ENCODE results near the gene U2SURP.
"Not testable (repeated sequence)": the region's sequence is repeated elsewhere in the genome, so short reads cannot be mapped to it uniquely, and the experiment has no call there.

Gene U2SURP

GRCh38 chr3:142976621-142977398 is 24.6 kb upstream of the U2SURP start:
- DNase-seq (ENCODE audit: low read depth in 2 of 2), result no peak

GRCh38 chr3:142977399-142977728 is 24.0 kb upstream of the U2SURP start:
- DNase-seq (ENCODE audit: low read depth in 2 of 2), result no peak

DNA sequence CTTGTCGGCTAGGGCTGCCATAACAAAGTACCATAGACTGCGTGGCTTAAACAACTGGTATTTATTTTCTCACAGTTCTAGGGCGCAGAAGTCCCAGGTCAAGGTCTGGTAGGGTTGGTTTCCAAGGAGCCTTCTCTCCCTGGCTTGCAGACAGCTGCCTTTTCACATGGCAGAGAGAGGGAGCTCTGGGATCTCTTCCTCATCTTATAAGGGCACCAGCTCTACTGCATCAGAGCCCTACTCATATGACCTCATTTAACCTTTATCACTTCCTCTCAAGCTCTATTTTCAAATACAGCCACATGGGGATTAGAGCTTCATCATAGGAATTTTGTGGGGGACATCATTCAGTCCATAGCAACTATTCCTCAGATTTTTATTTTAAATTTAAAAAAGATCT is 20.3 kb upstream of the U2SURP start:
- no peak for DNase-seq (ENCODE audit: low read depth in 2 of 2)

DNA sequence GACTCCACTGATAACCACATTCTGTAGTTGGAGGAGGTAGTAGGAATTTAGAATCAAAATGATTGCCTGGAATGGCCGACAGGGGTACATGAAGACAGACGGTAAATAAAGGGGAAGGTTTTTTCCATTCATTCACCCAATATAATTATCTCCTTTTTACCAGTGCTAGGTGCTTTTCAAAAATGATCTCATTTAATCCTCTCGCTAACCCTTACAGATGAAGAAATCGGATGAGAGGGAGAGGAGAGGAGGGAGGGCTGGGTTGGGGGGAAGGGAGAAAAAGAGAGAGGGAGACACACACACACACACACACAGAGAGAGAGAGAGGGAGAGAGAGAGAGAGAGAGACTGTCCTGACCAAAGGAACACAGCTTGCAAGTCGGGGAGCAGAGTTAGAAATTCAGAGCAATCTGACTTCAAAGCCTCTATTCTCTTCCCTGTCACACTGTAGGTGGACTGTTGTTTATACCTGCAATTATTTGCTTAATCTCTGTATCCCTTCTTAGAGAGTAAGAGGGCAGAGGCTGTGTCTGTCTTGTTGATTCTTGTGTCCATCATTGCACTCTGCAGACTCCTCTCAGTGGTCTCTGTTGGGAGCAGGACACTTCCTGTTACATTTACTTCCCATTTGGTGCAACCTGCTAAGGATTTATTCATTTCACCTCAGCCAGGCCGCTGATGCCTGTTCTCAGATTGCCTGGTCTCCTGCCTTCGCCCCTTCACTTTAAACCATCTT is 19.2 kb upstream of the U2SURP start:
- DNase-seq (ENCODE audit: low read depth in 2 of 2), result no peak

DNA sequence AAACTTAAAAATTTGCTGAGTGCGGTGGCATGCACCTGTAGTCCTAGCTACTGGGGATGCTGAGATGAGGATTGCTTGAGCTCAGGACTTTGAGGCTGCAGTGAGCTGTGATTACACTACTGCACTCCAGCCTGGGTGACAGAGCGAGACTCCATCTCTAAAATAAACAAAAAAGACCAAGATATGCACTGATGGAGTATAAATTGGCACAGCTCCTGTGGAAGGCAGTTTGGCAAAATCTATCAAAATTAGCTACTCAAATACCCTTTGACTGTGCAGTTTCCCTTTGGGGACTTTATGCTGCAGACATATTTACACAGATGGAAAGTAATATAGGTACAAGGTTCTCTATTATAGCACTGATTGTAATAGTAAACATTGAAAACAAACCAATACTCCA is 18.1 kb upstream of the U2SURP start:
- no peak for DNase-seq (ENCODE audit: low read depth in 2 of 2)

- no peak for DNase-seq (ENCODE audit: low read depth in 2 of 2)
These were observed 17.1 kb upstream of the U2SURP start for GRCh38 chr3:142984255-142984654.

- DNase-seq (ENCODE audit: low read depth in 2 of 2), result no peak
These were observed 14.2 kb upstream of the U2SURP start for GRCh38 chr3:142987080-142987700.

DNA sequence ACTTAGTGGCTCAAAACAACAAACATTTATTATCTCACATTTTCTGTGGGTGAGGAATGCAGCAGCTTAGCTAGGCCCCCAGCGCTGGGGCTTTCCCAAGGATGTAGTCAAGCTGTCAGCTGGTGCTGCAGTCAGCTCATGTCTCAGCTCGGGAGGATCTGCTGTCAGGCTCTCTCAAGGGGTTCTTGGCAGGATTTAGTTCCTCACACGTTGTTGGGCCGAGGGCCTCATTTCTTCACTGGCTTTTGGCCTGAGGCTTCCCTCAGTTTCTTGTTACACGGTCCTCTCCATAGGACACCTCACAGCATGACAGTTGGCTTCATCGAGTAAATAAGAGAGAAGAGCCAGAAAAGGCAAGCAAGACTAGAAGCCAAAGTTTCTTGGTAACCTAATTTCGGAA is 13.7 kb upstream of the U2SURP start:
- DNase-seq (ENCODE audit: low read depth in 2 of 2), result no peak

- not testable (repeated sequence) for DNase-seq (ENCODE audit: low read depth in 2 of 2)
These were observed 13.1 kb upstream of the U2SURP start for GRCh38 chr3:142988221-142988620.

DNA sequence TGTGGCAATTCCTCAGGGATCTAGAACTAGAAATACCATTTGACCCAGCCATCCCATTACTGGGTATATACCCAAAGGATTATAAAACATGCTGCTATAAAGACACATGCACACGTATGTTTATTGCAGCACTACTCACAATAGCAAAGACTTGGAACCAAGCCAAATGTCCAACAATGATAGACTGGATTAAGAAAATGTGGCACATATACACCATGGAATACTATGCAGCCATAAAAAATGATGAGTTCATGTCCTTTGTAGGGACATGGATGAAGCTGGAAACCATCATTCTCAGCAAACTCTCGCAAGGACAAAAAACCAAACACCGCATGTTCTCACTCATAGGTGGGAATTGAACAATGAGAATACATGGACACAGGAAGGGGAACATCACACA is 12.5 kb upstream of the U2SURP start:
- DNase-seq (ENCODE audit: low read depth in 2 of 2), result not testable (repeated sequence)

DNA sequence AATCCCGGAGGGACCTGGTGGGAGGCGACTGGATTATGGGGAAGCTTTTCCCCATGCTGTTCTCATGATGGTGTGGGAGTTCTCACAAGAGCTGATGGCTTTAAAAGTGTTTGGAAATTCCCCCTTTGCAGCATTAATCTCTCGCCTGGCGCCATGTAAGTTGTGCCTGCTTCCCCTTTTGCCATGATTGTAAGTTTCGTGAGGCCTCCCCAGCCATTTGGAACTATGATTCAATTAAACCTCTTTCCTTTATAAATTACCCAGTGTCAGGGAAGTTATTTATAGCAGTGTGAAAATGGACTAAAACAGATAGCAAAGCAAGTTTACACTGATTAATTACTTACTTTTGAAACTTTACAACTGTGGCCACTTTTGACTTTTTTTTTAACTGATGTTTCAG is 10.6 kb upstream of the U2SURP start:
- no peak for DNase-seq (ENCODE audit: low read depth in 2 of 2)

DNA sequence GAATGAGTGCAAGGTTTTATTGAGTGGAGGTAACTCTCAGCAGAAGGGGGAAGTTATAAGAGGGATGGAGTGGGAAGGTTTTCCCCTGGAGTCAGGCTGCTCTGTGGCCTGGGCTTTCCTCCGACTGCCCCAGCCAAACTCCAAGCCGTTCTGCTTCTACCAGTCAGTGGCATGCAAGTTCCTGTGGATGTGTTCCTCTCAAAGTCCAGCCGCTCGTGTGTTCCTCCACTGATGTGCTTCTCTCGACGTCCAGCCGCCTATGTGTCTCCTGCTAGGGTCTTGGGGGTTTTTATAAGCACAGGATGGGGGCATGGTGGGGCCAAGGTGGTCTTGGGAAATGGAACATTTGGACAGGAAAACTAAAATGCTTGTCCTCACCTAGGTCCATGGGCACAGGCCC is 9.0 kb upstream of the U2SURP start:
- DNase-seq (ENCODE audit: low read depth in 2 of 2), result no peak

DNA sequence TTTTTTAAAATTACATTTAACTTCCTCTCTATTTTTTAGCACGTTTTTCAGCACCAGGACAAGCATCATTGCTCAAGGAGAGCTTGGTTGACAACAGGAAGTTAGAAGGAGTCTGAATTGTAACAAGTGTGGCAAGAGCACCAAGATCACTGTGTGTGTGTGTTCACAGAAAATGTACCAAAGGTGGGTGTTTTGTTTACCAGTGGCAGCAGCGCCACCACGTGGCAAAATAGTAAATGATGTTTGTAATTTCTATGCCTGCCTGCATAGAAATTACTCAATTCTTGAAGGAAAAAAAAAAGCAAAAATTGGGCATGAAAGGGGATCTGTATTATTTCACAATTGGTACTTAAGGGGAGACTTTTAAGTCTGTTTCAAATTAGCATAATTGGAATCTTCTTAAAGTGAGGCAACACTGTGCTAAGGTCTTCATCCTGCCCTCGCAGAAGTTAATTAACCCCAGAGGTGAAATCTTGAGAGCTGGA is 7.4 kb upstream of the U2SURP start:
- DNase-seq (ENCODE audit: low read depth in 2 of 2), result peak; percentile 36 to 40

- no peak for DNase-seq (ENCODE audit: low read depth in 2 of 2)
These were observed 4.0 kb upstream of the U2SURP start for GRCh38 chr3:142997330-142997729.

DNA sequence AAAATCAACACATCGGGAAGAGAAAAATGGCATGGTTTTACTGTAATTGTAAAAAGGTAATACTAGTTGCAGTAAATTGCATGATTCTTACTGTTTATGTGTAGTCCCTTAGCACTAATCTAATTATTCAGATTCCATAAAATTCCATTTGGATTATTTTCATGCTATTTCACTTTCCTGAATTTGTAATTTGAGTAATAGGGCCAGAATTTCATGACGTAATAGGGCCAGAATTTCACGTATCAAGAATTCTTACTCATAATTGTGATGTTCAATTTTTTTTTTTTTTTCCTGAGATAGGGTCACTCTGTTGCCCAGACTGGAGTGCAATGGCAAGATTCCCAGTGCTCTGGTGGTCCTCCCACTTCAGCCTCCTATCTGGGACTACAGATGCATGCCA is 2.9 kb upstream of the U2SURP start:
- DNase-seq (ENCODE audit: low read depth in 2 of 2), result no peak

DNA sequence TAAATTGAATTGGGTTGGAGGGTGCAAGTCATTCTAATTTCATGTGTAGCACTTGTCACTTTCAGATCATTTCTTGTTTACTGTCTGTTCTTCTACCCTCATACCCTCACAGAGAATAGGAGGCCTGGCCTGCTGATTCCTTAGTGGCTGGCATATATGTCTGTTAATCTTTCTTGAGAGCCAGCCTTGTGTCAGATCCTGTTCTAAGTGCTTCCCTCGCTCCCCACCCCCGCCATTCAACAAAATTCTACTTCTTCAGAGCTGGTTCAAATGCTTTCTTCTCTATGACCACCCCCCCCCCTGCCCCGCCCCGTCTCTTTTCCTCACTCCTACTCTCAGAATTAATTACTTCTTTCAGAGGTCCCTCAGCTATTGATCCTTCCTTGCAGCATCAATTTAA is 1.5 kb upstream of the U2SURP start:
- DNase-seq (ENCODE audit: low read depth in 2 of 2), result no peak

GRCh38 chr3:143000528-143000927 is 842 bp upstream of the U2SURP start:
- DNase-seq (ENCODE audit: low read depth in 2 of 2), result no peak

DNA sequence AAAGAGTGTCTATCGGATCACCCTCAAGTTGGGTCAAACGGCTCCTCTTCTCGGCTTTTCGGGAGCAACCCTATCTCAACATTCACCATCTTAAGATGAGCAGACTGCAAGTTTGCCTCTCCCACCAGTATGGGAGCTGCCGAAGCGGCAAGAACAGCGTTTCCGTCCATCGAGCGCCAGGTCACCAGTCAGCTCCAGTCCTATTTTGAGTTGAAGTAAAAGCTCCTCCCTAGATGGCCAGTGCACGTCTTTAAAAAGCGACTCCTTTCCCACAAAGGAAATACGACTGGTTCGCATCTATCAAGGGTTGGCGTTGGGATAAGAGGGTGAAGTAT is 369 bp upstream of the U2SURP start:
- peak; percentile 11 to 26 for DNase-seq (ENCODE audit: low read depth in 2 of 2)

DNA sequence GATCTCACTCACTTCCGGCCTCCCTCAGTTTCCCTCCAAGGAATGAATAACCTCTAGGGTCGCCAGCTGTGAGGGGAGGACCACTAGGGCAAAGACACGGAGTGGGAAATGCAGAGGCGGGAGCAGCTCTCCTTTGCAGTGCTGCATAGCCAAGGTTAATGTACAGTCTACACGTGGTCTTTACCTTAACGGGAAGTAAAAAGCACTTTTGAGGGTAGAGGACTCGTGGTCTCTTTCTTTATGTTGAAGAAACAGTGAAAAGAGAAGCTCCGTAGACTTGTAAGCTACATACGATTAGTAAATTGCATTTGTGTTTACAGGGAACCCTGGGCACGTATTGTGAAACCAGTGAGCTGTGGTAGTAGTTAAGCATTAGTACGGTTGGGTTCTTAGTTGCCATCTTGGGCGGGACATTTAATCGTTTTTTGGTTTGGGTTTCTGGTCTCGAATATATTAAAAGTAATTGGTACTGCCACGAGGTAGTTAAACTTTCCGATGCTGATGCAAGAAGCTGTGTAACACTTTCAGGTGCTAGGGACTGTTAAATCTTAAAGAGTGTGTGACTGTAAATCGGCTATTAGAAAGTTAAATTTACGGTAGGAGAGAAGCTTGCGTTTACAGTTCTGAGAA is 828 bp downstream of the U2SURP start:
- no peak for DNase-seq (ENCODE audit: low read depth in 2 of 2)

GRCh38 chr3:143002727-143003126 is 1.4 kb downstream of the U2SURP start:
- DNase-seq (ENCODE audit: low read depth in 2 of 2), result no peak

DNA sequence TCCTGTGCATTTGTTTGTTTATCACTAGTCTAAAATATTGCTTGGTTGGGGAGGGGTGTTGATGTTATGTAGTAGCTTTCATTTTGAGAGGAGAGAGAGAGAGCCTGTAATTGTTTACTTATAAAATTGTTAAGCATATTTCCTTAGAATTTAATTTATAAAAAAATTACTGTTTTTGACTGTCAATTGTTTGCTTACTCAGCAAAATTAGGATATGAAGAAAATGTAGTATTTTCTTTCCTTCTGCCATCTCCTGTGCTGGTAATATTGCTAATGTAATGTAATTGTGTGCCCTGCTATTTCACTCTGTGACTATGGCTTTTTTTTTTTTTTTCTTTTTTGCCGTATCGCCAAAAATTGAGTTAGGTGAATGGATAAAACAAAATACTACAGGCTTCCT is 3.5 kb downstream of the U2SURP start:
- no peak for DNase-seq (ENCODE audit: low read depth in 2 of 2)

DNA sequence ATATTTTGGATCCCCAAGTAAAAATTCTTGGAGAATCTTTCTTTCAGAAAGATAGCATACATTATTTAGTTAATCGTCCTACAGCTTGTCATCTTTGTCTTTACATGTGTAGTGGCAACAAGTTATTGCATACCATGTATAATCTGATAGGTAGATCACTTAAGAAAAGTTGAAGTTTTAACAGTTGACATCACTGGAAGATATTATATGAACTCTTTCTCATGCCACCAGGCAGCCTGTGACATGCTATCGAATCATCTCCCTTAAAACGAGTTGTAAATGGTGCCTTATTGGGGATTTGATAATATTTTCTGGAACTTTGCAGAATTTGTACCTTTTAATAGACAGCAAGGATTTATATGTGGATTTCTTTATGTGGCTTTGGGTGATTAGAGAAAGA is 8.7 kb downstream of the U2SURP start:
- no peak for DNase-seq (ENCODE audit: low read depth in 2 of 2)

DNA sequence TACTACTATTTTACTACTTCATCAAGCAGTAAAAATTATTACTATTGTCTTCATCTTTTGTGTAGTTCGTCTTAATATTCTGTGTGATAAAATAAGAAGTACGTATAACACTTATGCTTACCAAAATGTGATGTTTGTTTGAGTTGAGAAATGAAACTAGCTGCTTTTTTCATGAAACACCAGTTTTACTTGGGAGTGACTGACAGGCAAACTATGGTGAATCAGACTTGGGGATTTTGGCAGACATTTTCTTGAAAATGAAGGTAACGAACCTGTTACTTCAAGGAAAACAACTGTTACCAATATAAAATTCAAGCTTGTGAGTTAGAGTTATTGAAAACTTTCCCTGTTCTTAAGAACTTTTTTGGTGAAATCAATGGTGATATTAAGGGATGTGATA is 10.3 kb downstream of the U2SURP start:
- DNase-seq (ENCODE audit: low read depth in 2 of 2), result no peak

All from activated CD4-positive, alpha-beta T cell treated with anti-CD3 and anti-CD28 coated beads for 24 hours (primary cell).